Measurements from ENCODE around the gene COPG2.
"Not testable (repeated sequence)": the region's sequence is repeated elsewhere in the genome, so short reads cannot be mapped to it uniquely, and the experiment has no call there.

The COPG2 gene

GRCh38 chr7:130566168-130566897 is 102.2 kb downstream of the COPG2 start:
- no peak for DNase-seq (ENCODE audit: low read depth in 1 of 2, low spot score in 1 of 2)

- DNase-seq (ENCODE audit: low read depth in 1 of 2, low spot score in 1 of 2) = no peak
Observed at GRCh38 chr7:130560972-130561371, 107.6 kb downstream of the COPG2 start.

GRCh38 chr7:130559184-130559583 is 109.4 kb downstream of the COPG2 start:
- no peak for DNase-seq (ENCODE audit: low read depth in 1 of 2, low spot score in 1 of 2)

- DNase-seq (ENCODE audit: low read depth in 1 of 2, low spot score in 1 of 2) = no peak
Observed at GRCh38 chr7:130554481-130554880, 114.1 kb downstream of the COPG2 start.

DNA sequence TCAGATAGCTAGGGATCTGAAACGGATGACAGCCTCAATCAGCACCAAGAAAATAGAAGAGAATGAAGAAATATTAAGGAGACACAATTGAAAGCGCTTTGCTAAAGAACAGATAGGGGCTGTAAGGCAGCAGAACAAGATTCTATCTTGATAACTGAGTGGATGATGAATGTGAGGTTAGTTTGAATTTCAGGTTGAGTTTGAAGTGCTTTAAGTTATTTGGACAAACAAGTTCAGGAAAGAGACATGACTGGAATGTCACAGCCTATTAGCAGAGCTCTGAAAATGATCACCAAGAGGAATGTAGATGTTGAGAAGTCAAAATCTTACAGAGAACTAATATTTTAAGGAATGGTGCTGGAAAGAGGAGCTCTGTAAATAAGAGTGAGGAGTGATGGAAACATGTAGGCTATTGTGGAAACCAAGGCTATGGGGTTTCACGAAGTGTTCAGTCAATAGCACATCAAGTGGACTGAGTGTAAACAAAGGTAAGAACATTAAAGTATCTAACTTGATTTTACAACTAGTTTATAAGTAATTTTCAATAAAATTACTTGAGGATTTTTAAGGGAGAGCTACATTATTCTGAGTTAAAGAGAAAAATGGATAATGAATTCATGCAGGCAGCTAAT is 115.0 kb downstream of the COPG2 start:
- DNase-seq (ENCODE audit: low read depth in 1 of 2, low spot score in 1 of 2) = no peak

- DNase-seq (ENCODE audit: low read depth in 1 of 2, low spot score in 1 of 2) = no peak
Observed at GRCh38 chr7:130544356-130544755, 124.2 kb downstream of the COPG2 start.

DNA sequence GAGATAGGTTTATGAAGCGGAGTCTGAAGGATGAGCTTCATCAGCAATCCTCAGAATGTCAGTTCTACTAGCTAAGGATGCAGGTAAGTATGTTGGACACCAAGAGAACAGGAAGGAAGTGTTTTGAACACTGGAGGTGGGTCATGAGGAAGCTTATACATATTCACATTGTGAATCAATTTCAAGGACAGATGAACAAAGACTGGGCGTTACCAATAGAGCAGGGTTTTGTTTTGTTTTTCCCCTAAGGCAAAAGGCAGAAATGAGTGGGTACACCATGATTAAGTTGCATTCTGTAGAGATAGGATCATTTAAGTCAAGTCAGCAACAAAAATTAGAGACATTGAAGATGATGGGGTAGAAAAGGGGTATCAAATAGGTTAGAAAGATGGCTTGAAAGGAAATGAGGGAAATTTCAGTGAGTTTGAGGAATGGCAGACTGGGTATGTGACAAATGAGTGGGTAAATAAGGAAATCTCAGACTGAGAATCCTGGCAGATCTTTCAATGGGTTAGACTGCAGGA is 125.0 kb downstream of the COPG2 start:
- DNase-seq (ENCODE audit: low read depth in 1 of 2, low spot score in 1 of 2) = no peak

GRCh38 chr7:130542297-130542696 is 126.3 kb downstream of the COPG2 start:
- DNase-seq (ENCODE audit: low read depth in 1 of 2, low spot score in 1 of 2) = not testable (repeated sequence)

- not testable (repeated sequence) for DNase-seq (ENCODE audit: low read depth in 1 of 2, low spot score in 1 of 2)
Observed at GRCh38 chr7:130541287-130541686, 127.3 kb downstream of the COPG2 start.

GRCh38 chr7:130537894-130538293 is 130.7 kb downstream of the COPG2 start:
- not testable (repeated sequence) for DNase-seq (ENCODE audit: low read depth in 1 of 2, low spot score in 1 of 2)

DNA sequence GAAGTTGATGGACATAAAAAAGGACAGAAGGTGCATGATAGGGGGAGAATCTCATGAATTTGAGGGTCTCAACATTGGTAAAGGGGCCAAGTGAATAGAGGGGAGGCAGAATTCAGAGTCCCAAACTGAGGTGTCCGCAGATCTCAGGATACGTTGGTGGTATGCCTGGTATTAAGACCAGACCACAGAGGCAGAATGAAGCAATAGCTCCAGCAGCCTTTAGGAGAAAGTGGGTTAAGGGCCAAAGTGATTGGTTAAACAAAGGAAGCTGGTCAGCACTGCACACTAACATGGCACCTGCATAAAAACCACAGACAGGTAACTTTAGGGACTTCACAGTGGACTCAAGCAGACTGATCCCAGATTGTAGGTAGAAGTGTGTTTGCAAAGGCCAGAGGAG is 139.1 kb downstream of the COPG2 start:
- DNase-seq (ENCODE audit: low read depth in 1 of 2, low spot score in 1 of 2) = no peak

- not testable (repeated sequence) for DNase-seq (ENCODE audit: low read depth in 1 of 2, low spot score in 1 of 2)
Observed at GRCh38 chr7:130527752-130528355, 140.7 kb downstream of the COPG2 start.

DNA sequence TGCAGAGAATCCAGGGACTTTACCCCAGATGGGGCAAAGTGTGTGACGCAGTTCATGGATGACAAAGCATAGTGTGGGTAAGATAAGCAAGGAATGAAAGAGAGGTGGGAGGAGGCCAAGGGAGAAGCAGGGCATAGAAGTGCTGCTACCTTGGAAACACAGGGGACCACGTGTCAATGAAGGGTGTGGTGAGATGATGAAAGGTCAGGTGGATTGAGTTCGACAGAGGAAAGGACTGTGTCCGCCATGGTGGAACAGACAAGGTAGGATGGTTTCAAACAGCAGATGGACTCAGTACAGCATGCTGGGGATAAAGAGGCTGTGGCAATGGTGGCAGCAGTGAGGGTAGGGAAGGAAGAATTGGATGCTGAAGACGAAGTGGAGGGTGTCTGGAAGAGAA is 143.9 kb downstream of the COPG2 start:
- no peak for DNase-seq (ENCODE audit: low read depth in 1 of 2, low spot score in 1 of 2)

- not testable (repeated sequence) for DNase-seq (ENCODE audit: low read depth in 1 of 2, low spot score in 1 of 2)
Observed at GRCh38 chr7:130523519-130524125, 144.9 kb downstream of the COPG2 start.

DNA sequence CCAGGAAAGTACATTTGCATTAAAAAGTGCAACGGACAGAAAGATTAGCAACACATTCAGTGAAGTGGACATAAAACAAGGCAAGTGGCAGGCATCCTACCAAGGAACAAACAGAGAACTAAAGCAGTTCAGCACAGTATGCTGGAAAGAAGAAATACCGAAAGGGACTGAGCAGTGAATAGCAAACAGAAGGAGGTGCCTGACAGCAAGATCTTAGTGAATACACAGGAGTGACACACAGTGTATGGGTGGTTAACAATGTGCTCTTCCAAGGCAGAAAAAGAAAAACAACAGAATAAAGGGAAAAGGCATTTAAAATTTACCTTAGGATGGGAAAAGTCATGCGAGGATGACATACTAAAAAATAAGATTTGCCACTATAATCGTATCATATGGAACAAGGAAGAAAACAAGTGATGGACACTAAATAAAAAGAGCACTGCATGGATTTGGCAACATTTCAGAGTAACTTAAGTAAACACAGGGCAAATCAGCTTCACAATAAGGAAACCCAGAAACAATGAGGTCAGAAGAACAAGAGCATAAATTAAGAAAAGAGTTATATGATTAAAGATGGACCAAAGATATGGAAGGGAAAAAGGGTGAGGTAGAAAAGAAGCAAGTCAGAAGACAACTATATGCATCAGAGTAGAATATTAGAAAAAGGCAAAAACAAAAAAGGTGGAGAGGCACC is 147.1 kb downstream of the COPG2 start:
- no peak for DNase-seq (ENCODE audit: low read depth in 1 of 2, low spot score in 1 of 2)

- no peak for DNase-seq (ENCODE audit: low read depth in 1 of 2, low spot score in 1 of 2)
Observed at GRCh38 chr7:130515315-130516040, 153.1 kb downstream of the COPG2 start.

- no peak for DNase-seq (ENCODE audit: low read depth in 1 of 2, low spot score in 1 of 2)
Observed at GRCh38 chr7:130513447-130513846, 155.1 kb downstream of the COPG2 start.

DNA sequence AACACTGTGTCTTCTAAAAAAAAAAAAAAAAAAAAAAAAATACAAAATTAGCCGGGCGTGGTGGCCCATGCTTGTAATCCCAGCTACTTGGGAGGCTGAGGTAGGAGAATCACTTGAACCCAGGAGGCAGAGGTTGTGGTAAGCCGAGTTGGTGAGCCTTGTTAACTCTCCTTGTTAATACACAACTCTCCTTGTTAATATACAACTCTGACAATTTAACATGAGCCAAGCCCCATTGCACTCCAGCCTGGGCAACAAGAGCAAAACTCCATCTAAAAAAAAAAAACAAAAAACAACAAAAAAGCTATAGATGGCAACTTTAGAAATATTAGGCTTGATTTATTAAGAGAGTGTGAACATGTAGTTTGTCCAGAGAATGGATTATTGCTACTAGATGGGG is 156.5 kb downstream of the COPG2 start:
- DNase-seq (ENCODE audit: low read depth in 1 of 2, low spot score in 1 of 2) = not testable (repeated sequence)

DNA sequence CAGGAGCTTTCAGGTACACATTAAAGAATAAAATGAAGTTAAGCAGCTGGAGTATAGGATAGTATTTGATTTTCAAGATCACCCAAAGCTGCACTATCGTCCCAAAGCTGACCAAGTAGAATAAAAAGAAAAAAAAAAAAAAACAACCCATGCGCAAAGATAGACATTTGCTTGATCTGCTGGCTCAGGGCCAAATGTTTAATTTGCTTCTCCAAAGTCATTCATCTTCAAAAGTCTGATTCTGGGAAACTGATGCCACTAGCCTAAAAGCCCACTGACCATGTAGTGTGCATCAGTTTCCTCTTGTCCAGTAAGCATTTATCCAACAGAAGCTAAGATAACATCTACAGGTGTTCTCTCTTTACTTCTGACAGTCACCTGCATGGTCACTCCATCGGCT is 162.2 kb downstream of the COPG2 start:
- DNase-seq (ENCODE audit: low read depth in 1 of 2, low spot score in 1 of 2) = no peak

DNA sequence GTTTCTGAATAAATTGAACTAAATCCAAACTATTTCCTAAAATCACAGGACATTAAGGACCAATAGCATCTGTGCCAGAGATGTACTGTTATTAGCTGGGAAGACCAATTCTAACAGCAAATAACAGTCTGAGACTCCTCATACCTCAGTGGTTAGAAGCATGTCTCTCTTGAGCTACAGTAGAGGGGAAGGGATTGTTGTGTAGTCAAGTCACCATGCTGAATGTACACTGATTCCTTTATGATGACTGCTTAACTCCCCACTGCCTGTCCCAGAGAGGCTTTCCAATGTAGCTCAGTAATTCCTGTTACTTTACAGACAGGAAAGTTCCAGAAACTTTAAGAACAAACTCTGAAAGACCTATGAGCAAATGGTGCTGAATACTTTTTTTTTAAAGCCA is 162.8 kb downstream of the COPG2 start:
- no peak for DNase-seq (ENCODE audit: low read depth in 1 of 2, low spot score in 1 of 2)

Measured in stimulated activated CD4-positive, alpha-beta T cell treated with anti-CD3 and anti-CD28 coated beads, Interleukin-15, amount 100 ng/mL, for 1 hour (primary cell).